HG03095 (cell line): ENCODE data around the gene WSB1.
A peak's percentile ranks its signal among the peaks of the same experiment; 100 is the strongest.
"Not testable (repeated sequence)": the region's sequence is repeated elsewhere in the genome, so short reads cannot be mapped to it uniquely, and the experiment has no call there.

Experiments
- ATAC-seq: cut with Tn5 transposase; IDR thresholded peaks from one replicate; pipeline ENCODE4 v1.9.1; 2021; ENCODE audit warnings: moderate library complexity; ENCODE audit not compliant: unreplicated experiment

Gene WSB1

DNA sequence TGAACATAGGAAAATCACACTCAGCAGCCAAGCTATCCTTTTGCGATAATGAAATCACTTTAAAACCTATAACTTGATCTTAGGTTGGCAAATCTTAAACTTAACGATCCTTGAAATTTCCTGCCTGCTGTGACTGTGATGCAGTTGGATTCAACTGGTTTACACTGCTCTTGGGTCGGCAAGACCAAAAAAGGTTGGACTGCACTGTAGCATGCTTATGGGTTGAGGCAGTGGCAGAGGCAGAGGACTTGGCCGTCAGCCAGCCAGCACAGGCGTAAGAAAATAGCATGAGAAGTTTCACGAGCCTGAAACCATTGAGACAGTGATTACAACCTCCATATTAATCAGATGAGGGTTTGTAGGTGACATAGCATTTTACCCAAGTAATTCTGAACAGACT lies 21.4 kb downstream of the WSB1 start:
- no peak for ATAC-seq

DNA sequence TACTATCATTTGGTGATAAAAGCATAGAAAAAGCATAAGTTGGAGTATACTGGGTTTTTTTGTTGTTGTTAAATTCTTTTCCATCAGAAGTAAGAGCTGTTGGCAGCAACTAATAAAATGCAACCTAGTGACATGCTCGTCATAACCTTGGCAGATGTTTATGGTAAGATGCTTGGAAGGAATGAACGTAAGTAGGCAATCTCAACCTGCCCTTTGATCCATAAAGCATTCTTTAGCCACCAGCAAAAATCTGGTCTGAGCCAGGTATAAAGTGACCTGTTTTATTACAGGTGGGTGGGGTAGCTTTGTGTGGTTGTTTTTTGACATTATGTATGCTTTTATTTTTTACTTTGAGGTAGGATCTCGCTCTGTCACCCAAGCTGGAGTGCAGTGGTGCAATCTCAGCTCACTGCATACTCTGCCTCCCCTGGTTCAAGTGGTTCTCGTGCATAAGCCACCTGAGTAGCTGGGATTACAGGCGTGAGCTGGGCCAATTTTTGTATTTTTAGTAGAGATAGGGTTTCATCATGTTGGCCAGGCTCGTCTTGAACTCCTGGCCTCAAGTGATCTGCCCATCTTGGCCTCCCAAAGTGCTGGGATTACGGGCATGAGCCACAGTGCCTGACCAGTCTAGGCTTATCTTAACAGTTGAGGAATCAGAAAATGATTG lies 22.0 kb downstream of the WSB1 start:
- no peak for ATAC-seq

DNA sequence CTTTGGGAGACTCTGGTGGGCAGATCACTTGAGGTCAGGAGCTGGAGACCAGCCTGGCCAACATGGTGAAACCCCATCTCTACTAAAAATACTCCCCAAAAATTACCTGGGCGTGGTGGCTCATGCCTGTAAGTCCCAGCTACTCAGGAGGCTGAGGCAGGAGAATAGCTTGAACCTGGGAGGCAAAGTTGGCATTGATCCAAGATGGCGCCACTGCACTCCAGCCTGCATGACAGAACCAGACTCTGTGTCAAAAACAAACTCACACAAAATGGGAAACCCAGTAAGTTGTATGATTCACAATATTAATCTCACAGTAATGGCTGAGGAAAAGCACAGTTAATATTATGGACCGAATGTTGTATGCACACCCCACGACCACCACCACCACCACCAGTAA lies 24.3 kb downstream of the WSB1 start:
- no peak for ATAC-seq

DNA sequence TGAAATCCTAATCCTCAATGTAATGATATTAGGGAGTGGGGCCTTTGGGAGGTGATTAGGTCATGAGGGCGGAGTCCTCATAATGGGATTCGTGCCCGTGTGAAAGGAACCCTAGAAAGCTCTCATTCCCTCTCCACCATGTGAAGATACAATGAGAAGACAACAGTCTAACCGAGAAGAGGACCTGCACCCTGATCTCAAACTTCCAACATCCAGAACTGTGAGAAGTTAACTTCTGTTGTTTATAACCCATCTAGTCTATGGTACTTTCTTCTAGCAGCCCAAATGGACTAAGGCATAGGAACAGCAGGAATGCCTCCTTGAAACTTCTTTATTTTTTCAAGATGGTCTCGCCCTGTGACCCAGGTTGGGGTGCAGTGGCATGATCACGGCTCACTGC lies 24.7 kb downstream of the WSB1 start:
- no peak for ATAC-seq

DNA sequence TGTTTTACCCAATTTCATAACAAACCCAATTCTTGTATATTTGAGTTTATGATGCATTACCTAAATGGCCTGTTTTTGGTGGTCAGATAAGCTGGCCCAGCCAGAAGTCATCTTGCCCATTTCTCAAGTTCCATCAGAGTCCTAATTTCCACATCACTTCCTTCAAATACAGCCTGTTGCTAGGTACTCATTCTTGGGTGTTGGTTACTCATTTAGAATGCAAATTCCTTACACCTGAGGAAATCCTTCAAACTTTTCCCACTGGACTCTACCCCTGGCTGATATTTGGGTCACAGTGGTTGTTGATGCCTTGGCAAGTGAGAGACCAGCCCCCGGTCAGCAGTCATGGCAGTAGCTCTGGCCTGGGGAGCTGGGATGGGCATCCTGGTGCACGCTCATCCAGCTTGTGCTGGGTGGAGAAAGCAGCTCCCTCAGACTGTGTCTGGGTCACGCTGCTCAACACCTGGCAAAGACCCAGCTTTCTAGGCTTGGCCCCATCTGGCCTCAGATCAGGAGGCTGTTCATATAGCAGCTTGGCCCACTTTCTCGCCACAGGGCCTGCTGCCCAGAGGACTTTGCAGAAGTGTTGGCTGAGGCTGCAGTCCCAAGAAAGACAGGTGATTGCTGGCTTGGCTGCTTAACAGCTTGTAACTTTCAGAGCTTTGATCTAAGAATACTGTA lies 25.8 kb downstream of the WSB1 start:
- ATAC-seq, result no peak

DNA sequence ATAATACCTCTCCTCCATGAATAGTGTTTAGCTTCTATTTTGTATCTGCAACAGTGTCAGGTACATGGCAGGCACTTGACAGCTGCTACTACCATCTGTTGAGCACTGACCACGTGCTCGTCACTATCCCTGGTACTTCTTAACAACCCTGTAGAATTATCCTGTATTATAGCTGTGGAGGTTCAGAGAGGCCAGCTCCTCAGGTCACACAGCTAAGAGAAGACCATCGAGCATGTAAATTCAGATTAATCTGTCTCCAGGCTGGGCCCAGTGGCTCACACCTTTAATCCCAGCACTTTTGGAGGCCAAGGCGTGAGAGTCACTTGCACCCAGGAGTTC lies 26.3 kb downstream of the WSB1 start:
- ATAC-seq, result no peak

DNA sequence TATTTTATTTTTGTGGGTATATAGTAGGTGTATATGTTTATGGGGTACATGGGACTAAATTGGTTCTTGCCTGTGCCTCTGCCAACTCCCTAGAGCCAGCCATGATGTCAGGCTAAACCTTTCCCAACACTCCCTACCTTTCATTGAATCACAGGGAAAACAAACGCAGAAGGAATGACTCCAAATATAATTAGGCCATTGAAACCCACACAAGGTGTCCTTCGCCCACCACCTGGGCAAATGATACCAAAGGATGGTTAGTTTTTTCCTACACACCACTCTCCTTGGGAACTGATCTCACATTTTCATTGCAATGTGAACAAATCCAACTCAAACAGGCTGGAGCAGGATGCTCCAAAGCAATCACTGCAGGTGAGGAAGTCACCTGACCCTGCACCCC lies 27.5 kb downstream of the WSB1 start:
- ATAC-seq, result no peak

DNA sequence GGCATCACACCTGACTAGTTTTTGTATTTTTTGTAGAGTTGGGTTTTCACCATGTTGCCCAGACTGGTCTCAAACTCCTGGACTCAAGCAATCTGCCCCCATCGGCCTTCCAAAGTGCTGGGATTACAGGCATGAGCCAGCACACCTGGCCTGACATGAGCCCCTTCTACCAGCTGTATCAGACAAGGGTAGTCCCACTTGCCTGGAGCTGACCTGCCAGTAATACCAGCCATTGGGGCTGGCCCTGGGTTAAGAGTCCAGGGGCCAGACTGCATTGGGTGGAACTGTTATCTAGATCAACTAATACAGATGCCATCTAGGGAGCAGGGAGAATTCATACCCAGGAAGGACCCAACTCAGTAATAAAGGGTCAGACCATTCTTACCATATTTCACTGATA lies 28.1 kb downstream of the WSB1 start:
- no peak for ATAC-seq

DNA sequence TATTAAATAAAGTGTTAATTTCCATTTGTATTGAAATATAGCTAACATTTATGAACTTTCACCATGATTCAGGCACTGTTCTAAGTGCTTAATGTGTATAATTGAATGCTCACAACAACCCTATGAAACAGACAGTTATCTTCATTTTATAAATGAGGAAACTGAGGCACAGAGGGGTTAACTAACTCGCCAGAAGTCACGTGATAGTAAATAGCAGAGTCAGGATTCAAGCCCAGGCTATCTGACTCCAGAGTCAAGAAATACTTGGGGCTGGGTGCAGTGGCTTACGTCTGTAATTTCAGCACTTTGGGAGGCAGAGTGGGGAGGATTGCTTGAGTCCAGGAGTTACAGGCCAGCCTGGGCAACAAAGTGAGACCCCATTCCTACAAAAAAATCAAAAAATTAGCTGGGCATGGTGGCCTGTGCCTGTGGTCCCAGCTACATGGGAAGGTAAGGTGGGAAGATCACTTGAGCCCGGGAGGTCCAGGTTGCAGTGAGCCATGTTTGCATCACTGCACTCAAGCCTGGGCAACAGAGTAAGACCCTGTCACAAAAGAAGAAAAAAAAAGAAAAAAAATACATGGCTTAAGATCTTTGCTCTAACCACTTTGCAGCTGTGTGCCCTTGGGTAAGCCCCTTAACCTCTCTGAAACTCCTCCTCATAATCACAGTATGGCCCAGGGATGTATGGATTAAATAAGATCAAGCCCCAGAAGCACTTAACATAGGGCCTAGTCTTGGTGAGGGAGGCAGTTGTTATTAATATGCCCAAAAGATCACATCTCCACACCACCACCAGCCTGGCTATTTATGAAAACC lies 29.0 kb downstream of the WSB1 start:
- no peak for ATAC-seq

DNA sequence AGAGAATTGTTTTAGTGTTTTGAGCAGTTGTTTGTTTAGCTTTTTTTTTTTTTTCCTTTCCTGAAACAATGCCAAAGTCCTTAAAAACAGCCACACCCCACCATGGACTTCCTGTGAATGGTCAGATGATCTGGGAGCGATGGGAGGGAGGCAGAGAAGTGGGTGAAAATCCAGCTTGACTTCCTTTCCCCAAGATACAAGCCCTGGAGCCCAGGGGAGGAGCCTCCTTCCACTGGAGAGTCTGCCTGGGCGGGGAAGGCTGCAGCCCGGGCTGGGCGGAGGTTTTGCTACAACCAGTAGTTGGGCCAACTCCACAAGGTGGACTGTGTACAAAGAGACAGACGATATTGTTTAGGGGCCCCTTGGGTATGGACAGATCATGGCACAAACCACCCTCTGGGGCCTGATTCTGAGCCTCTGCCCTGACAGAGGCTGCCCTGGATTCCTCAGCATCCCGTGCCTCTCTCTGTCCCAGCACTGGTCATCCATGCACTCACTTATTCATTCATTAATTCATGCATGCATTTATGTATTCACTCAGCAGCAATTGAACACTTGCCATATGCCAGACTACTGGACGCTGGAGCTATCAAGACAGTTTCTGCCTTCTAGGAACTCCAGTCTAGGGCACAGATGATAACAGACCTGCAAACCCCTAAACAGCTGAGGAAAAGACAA lies 29.8 kb downstream of the WSB1 start:
- ATAC-seq, result no peak

DNA sequence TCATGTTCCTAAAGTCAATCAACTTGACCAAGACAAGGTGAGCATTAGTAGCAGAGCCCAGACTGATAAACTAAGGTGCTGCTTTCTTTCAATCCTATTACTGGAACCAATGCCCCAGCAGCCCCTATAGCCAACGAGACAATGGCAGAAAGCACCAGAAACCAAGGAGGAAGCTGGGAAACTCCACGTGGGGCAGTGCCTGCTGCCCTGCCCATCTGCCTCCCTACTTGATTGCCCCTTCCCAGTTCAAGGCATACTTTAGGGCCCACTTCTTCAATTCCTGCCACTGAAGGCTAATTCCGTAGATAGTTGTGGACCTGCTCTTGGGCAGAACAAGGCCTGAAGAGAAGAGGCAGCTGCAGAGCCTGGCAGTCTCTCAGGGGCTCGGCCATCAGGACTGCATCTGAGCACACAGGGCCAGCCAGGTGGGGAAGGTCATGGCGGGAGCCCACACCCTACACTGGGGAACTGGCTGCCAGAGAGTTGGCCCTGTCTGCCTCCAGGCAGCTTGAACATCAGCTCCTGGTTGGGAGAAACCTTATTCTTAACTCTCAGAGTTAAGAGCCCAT lies 30.9 kb downstream of the WSB1 start:
- ATAC-seq, result no peak

DNA sequence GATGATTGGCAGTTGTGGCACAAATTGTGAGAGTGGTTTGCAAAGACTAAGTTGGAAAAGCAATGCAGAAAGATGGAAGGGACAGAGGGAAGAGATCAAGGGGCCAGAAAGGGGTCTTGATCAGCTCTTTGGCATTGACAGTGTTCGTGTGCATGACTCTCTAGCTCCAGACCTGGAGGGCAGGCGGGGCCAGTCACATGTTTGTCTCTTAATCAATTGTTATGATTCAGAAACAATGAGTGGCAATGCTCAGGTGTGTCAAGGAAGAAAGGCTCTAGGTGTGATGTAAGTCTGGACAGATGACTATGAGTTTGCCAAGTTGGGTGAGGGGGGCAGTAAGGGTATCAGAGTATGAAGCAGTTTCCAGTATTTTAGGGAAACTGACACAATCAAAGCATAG lies 32.1 kb downstream of the WSB1 start:
- ATAC-seq, result no peak

DNA sequence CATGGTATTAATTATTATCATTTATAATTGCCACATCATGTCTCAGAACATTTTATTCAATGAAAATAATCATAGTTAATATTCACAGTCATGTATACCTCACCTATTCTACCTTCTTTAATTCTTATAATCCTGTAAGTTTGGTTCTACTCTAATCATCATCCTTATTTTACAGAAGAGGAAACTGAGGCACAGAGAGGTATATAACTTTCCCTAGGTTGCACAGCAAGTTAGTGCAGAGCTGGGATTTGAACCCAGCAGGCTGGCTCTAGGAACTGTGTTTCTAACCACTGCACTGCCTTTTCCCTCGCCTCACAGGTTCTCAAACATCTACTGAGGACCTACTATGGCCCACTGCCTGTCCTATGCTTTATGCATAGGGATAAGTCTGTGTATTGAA lies 32.7 kb downstream of the WSB1 start:
- no peak for ATAC-seq

DNA sequence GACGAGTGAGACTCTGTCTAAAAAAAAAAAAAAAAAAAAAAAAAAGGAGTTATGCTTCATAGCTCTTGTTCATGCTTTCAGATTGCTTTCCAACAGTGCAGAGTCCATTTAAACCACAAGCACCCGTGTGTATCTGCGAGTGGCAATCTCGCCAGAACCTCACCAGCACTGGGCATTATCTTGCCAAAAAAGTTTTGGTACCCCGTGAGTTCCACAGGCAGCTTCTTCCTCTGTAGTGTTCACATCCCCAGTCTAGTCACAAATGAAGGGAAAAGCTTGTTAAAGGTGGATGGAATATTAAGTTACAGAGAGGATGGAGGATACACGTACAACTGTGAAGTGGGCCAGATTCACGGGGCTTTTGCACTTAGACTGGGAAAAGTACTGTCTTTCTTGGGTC lies 33.5 kb downstream of the WSB1 start:
- ATAC-seq, result no peak

DNA sequence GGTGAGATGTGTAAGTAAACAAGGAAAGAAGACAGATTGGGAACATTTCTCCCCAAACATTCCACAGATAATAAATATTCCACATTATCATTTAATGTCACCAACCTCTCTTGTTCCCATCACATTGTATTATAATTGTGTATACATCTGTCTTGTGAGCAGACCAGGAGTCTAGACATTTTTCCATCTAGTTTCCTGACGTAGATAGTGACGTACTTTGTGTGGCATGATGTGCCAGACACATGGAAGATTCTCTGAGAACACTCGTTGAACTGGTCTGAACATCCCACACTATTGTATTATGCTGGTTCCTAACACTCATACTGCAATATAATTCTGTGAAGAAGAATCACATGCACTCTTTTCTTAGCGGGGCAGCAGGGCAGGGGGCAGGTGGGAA lies 34.0 kb downstream of the WSB1 start:
- no peak for ATAC-seq

DNA sequence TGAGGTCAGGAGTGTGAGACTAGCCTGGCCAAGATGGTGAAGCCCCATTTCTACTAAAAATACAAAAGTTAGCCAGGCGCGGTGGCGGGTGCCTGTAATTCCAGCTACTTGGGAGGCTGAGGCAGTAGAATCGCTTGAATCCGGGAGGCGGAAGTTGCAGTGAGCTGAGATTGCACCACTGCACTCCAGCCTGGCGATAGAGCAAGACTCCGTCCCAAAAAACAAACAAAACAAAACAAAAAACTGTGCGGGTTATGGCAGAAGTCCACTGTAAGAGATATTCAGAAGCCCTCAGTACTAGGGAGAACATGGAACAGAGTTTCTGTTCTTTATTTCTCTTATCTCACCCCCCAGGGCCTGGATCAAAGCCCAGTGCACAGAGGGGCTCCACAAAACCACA lies 34.8 kb downstream of the WSB1 start:
- not testable (repeated sequence) for ATAC-seq

DNA sequence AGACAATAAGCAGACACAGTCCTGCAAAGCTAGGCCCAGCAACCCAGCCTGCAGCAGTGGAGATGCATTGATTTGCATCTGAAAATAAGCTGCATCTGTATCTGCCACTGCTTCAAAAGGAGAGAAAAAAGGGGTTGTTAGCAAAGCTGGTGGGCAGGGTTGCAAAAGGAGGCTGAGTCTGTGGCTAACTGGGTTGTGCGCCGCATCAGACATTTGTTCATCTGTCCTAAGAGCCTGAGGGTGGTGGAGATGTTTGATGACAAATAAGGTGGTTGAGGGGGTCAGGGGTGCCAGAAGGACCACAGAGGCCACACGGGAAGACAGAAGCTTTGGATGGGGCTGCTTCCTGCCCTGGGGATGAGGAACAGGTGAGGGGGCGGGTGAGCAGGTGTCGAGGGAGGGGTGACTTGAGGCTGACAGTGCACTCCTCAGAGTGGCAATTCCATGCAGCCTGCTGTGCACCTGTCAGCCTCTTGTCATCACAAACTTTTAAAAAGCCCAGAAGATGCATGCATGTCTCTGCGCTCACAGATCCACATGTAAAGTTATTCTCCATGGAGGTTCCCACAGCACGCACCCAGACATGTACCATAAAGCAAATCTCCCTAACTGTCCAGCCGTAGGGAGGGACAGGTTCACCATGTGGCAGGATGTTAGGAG lies 35.4 kb downstream of the WSB1 start:
- ATAC-seq, result no peak

DNA sequence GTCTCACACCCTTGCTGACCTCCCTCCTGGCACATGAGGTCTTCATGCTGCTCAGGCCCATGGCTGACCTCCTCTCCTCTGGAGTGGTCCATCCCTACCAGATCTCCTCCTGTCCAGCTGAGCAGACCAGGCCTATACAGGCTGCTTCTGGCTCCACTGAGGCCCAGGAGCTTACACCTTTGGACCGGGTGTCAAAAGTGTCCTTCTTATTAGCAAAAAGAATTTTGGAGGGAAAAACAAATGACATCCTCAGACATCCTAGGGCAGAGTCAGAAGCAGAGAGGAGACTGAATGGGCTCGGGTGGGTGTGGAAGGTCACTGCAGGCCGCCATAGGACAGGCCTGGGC lies 38.1 kb downstream of the WSB1 start:
- no peak for ATAC-seq

DNA sequence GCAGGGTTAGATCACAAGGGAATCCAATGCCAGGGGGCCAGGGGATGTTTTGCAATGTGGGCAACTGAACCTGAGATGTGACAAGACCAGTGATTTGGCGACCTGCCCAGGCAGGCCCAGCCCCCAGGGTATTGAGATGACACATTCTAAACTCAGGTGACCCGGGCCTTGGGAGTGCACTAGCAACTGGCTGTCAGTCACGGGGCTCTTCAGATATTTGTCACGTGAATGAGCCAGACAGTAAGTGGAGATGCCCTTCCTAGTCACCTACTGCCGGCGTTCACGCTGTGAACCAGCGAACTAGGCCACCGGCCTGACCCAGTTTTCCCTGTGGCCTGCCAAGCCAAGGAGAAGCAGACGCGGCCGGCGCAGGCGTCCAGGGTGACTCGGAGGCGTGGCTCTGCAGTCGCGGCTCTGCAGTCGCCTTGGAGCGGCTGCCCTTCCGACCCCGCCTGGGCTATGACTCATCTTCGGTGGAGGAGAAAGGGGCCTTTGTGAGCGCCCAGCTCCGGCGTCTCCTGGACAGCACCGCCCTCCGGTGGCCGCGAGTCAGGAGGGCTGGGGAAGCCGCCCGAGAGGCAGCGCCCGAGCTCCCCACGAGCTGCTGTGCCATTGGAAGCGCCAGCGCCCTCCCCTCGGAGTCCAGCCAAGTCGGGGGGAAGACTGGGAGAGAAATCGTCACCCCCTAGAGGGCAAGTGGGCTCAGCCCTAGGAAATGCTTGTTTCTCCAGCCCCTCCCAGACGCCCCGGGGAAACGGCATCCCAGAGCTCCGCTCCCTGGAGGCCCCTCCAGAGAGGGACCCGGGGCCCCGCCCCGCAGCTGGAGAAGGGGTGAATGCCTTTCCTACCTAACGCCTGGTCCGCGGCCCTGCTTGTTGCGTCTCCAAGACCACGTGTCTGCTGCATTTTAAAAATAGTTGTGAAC lies 38.8 kb downstream of the WSB1 start:
- peak; percentile 77 for ATAC-seq

DNA sequence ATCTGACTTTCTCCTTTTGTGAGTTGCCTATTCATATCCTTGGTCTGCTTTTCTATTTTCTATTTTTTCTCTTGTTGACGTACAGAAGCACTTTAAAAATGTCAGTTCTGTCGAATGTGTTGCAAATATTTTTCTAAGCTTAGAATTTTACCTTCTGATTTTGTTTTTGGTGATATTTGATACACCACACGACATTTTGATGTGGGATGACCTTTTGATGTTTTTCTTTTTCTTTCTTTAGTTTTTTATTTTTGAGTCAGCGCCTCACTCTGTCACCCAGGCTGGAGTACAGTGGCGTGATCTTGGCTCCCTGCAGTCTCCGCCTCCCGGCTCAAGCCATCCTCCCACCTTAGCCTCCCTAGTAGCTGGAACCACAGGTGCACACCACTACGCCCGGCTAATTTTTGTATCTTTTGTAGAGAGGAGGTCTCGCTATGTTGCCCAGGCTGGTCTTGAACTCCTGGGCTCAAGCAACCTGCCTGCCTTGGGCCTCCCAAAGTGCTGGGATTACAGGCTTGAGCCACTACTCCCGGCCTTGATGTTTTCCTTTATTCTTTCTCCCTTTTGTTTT lies 39.6 kb downstream of the WSB1 start:
- ATAC-seq, result no peak
